Uterus (tissue), 4 donors: Measurements from ENCODE around the gene RALB. TPM values are rescaled to one million over a fixed set of nuclear protein-coding genes. Genes with fewer than 3 reads are reported as not detected.
"Not testable (repeated sequence)": the region's sequence is repeated elsewhere in the genome, so short reads cannot be mapped to it uniquely, and the experiment has no call there.

Experiments used
- DNase-seq, 2 donors: peaks; one replicate each; pipeline ENCODE4 v3.0.0-alpha.2; 2019 to 2020
- H3K27ac ChIP-seq, 2 donors: fragments of 200-600 bp; sonication (generic); 1 replicate in 1 of 2; 2 replicates in 1 of 2; pipeline ENCODE4 v1.5.1; 2016 to 2018
- H3K27me3 ChIP-seq, 2 donors: fragments of 200-600 bp; sonication (generic); one replicate each; pipeline ENCODE4 v1.5.1; 2018 to 2019; ENCODE audit warnings: control low read depth in 1 of 2
- H3K36me3 ChIP-seq, 2 donors: fragments of 200-600 bp; sonication (generic); one replicate each; pipeline ENCODE4 v1.5.1; 2019; ENCODE audit warnings: control low read depth in 1 of 2
- H3K4me1 ChIP-seq, 2 donors: fragments of 200-600 bp; sonication (generic); one replicate each; pipeline ENCODE4 v1.5.1; 2018 to 2019; ENCODE audit warnings: control low read depth in 1 of 2
- H3K4me3 ChIP-seq, 2 donors: fragments of 200-600 bp; sonication (generic); 1 replicate in 1 of 2; 2 replicates in 1 of 2; pipeline ENCODE4 v1.5.1; 2018 to 2019; ENCODE audit warnings: mild to moderate bottlenecking in 1 of 2
- H3K9me3 ChIP-seq, 2 donors: fragments of 200-600 bp; sonication (generic); one replicate each; pipeline ENCODE4 v1.5.1; 2019; ENCODE audit warnings: control low read depth in 1 of 2
- CTCF ChIP-seq, 4 experiments: fragments of 200-600 bp in 2 of 4; fragments of 450-650 bp in 2 of 4; sonication (generic) in 2 of 4; IDR thresholded peaks; one replicate each; pipeline ENCODE4 v1.5.1; 2016 to 2019; ENCODE audit warnings: antibody characterized with exemption in 4 of 4, mild to moderate bottlenecking in 2 of 4, moderate library complexity in 1 of 4
- POLR2A ChIP-seq, 2 donors: fragments of 450-650 bp; IDR thresholded peaks; one replicate each; pipeline ENCODE4 v1.6.1; 2016; ENCODE audit warnings: antibody characterized with exemption in 2 of 2, mild to moderate bottlenecking in 1 of 2, moderate library complexity in 1 of 2
- intact Hi-C: fragments of 100-400 bp; cut with DNase I; formaldehyde crosslinking; loops from one replicate; pipeline ENCODE4 v1.15.1; 2023; ENCODE audit warnings: low total_unique reads
- total RNA-seq, 4 donors: library from RNA; depleted of rRNA in 3 of 4; stranded (reverse); fragments of >200 nt in 3 of 4; gene quantifications; one replicate each; pipeline versions ENCODE4 v1.1.0 to v1.2.4, GENCODE V29; 2014 to 2023
- donor health status: DM: yes; HTN: yes; CAD: no.

The RALB gene
- total RNA-seq, 4 donors from 2014 or later = 54.1 to 96.7 (median 78.2) TPM

DNA sequence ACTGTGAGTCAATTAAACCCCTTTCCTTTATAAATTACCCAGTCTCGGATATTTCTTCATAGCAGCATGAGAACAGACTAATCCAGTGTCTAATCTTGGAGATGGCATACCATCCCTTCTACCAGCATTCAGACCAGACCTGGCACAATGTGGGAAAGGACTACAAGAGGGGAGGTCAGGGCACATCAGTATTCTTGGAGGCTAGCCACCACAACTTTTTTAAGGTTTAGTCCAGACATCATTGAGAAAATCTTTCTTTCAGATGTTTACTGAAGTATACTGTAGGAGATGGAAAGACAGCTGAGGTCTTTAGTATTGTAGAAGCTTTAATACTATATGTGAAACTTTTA, 4.0 kb downstream of the RALB start:
- no peaks in the 10 kb centered on the region for H3K27me3 ChIP-seq
- H3K9me3 ChIP-seq = no peaks in the 10 kb centered on the region
- no peaks in the 10 kb centered on the region for H3K36me3 ChIP-seq
- H3K4me3 ChIP-seq = no peak overlapping the region
- H3K27ac ChIP-seq = no peak overlapping the region
- no peak for TF ChIP-seq CTCF (IDR thresholded peaks at IDR 0.05)
- no peak for TF ChIP-seq POLR2A (IDR thresholded peaks at IDR 0.05)
- intact Hi-C loops = no loop called here
- DNase-seq = no peak
- H3K4me1 ChIP-seq = no peaks in the 10 kb centered on the region

- Histone ChIP-seq H3K4me3 (no peak overlapping the region), H3K9me3 (no peaks in the 10 kb centered on the region), H3K27me3 (no peaks in the 10 kb centered on the region), H3K36me3 (no peaks in the 10 kb centered on the region), H3K27ac (no peak overlapping the region), H3K4me1 (no peaks in the 10 kb centered on the region)
- intact Hi-C loops = no loop called here
- TF ChIP-seq POLR2A (IDR thresholded peaks at IDR 0.05) = no peak
- TF ChIP-seq CTCF (IDR thresholded peaks at IDR 0.05) = no peak
- DNase-seq = no peak
These were observed 4.9 kb downstream of the RALB start for GRCh38 chr2:120257522-120257921.

- TF ChIP-seq CTCF (IDR thresholded peaks at IDR 0.05) = no peak
- TF ChIP-seq POLR2A (IDR thresholded peaks at IDR 0.05) = no peak
- intact Hi-C loops = no loop called here
- Histone ChIP-seq H3K4me1 (no peaks in the 10 kb centered on the region), H3K4me3 (no peak overlapping the region), H3K36me3 (no peaks in the 10 kb centered on the region), H3K9me3 (no peaks in the 10 kb centered on the region), H3K27ac (no peak overlapping the region), H3K27me3 (no peaks in the 10 kb centered on the region)
- no peak for DNase-seq
These were observed 5.5 kb downstream of the RALB start for GRCh38 chr2:120258196-120258595.

DNA sequence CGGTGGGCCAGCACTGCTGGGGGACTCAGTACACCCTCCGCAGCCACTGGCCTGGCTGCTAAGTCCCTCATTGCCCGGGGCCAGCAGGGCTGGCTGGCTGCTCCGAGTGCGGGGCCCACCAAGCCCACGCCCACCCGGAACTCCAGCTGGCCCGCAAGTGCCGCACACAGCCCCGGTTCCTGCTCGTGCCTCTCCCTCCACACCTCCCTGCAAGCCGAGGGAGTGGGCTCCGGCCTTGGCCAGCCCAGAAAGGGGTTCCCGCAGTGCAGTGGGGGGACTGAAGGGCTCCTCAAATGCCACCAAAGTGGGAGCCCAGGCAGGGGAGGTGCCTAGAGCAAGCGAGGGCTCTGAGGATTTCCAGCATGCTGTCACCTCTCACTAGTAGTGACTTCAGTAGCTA, 7.3 kb downstream of the RALB start:
- DNase-seq, H3K4me3 ChIP-seq, H3K27ac ChIP-seq, H3K9me3 ChIP-seq, H3K27me3 ChIP-seq, H3K4me1 ChIP-seq, H3K36me3 ChIP-seq, intact Hi-C loops: not testable (repeated sequence)

GRCh38 chr2:120260736-120261135, 8.1 kb downstream of the RALB start:
- Histone ChIP-seq H3K27ac (no peak overlapping the region), H3K4me1 (no peaks in the 10 kb centered on the region), H3K4me3 (no peak overlapping the region), H3K9me3 (no peaks in the 10 kb centered on the region), H3K27me3 (no peaks in the 10 kb centered on the region), H3K36me3 (no peaks in the 10 kb centered on the region)
- TF ChIP-seq POLR2A (IDR thresholded peaks at IDR 0.05) = no peak
- no peak for TF ChIP-seq CTCF (IDR thresholded peaks at IDR 0.05)
- DNase-seq = no peak
- intact Hi-C loops = no loop called here

DNA sequence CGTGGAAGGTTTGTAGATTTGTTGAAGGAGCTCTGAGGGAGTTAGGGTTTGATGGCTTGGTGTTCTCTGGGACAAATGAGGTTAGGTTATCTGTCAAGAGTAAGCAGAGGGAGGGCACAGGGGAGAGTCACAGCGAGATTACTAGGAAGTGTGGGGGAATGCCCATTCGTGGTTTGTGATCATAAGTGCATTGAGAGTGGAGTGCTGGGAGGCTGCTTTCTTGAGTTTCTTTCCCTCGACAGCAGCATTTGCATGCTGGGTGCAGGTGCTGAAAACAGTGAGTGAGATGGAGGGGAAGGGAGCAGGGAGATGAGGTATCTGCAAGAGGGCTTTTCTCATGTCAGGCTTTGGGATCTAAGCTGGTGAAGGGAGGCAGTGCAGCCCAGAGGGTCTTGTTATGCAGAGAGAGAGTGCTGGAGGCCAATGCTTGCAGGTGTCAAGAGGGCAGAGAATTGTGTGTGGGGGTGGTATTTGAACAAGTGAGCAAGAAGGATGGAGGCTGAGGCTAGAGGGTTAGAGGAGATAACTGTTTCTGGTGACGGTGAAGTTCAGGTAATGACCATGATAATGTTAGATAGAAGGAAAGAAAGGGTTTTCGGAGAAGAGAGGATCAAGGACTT, 8.8 kb downstream of the RALB start:
- H3K4me3 ChIP-seq = no peak overlapping the region
- TF ChIP-seq CTCF (IDR thresholded peaks at IDR 0.05) = no peak
- no peak for TF ChIP-seq POLR2A (IDR thresholded peaks at IDR 0.05)
- H3K4me1 ChIP-seq = no peaks in the 10 kb centered on the region
- intact Hi-C loops = no loop called here
- H3K27me3 ChIP-seq = no peaks in the 10 kb centered on the region
- H3K27ac ChIP-seq = no peak overlapping the region
- no peaks in the 10 kb centered on the region for H3K36me3 ChIP-seq
- DNase-seq = no peak
- no peaks in the 10 kb centered on the region for H3K9me3 ChIP-seq
